GM19099 (cell line): ENCODE data around the gene ABTB2.

Source experiments
- POLR2A ChIP-seq: IDR thresholded peaks from 3 replicates; pipeline ENCODE4 v1.6.1; 2011; ENCODE audit warnings: low read depth; ENCODE audit not compliant: insufficient read length; ENCODE audit errors: extremely low read depth

ABTB2 gene

GRCh38 chr11:34351687-34352469 is 5.9 kb downstream of the ABTB2 start:
- no peak for TF ChIP-seq POLR2A

- TF ChIP-seq POLR2A = no peak
Observed at GRCh38 chr11:34351051-34351450, 6.8 kb downstream of the ABTB2 start.

GRCh38 chr11:34349882-34350281 is 7.9 kb downstream of the ABTB2 start:
- TF ChIP-seq POLR2A = no peak

GRCh38 chr11:34348919-34349318 is 8.9 kb downstream of the ABTB2 start:
- TF ChIP-seq POLR2A = no peak

GRCh38 chr11:34348096-34348495 is 9.7 kb downstream of the ABTB2 start:
- no peak for TF ChIP-seq POLR2A

- no peak for TF ChIP-seq POLR2A
Observed at GRCh38 chr11:34346551-34346950, 11.3 kb downstream of the ABTB2 start.

GRCh38 chr11:34345991-34346480 is 11.8 kb downstream of the ABTB2 start:
- TF ChIP-seq POLR2A = no peak

- TF ChIP-seq POLR2A = no peak
Observed at GRCh38 chr11:34345540-34345876, 12.3 kb downstream of the ABTB2 start.

GRCh38 chr11:34344768-34345539 is 12.9 kb downstream of the ABTB2 start:
- no peak for TF ChIP-seq POLR2A

GRCh38 chr11:34344410-34344767 is 13.4 kb downstream of the ABTB2 start:
- TF ChIP-seq POLR2A = no peak

- no peak for TF ChIP-seq POLR2A
Observed at GRCh38 chr11:34343686-34344085, 14.1 kb downstream of the ABTB2 start.

GRCh38 chr11:34343153-34343552 is 14.7 kb downstream of the ABTB2 start:
- TF ChIP-seq POLR2A = no peak

- no peak for TF ChIP-seq POLR2A
Observed at GRCh38 chr11:34341931-34342533, 15.8 kb downstream of the ABTB2 start.

GRCh38 chr11:34341096-34341495 is 16.7 kb downstream of the ABTB2 start:
- no peak for TF ChIP-seq POLR2A

- no peak for TF ChIP-seq POLR2A
Observed at GRCh38 chr11:34340653-34341052, 17.2 kb downstream of the ABTB2 start.
